Vagina (tissue), 2 donors: Measurements from ENCODE around the gene BCS1L.

Experiments
- POLR2A ChIP-seq, 2 donors: fragments of 450-650 bp; IDR thresholded peaks; one replicate each; pipeline ENCODE4 v1.6.1; 2017; ENCODE audit warnings: antibody characterized with exemption in 2 of 2, mild to moderate bottlenecking in 2 of 2, moderate library complexity in 2 of 2
- POLR2AphosphoS5 ChIP-seq, 2 donors: sonication (generic); formaldehyde crosslinking; IDR thresholded peaks; one replicate each; pipeline ENCODE4 v1.9.0; 2017; ENCODE audit warnings: antibody characterized with exemption in 2 of 2, mild to moderate bottlenecking in 2 of 2, low read depth in 1 of 2; ENCODE audit not compliant: insufficient read depth in 1 of 2
- TF ChIP-seq, protein P1 (sequence below), 3 experiments: fragments of 450-650 bp in 2 of 3; fragments of 200-600 bp in 1 of 3; sonication (generic) in 1 of 3; IDR thresholded peaks; one replicate each; pipeline ENCODE4 v1.5.1; 2017 to 2019; ENCODE audit warnings: antibody characterized with exemption in 3 of 3, mild to moderate bottlenecking in 2 of 3, moderate library complexity in 2 of 3

DNA sequence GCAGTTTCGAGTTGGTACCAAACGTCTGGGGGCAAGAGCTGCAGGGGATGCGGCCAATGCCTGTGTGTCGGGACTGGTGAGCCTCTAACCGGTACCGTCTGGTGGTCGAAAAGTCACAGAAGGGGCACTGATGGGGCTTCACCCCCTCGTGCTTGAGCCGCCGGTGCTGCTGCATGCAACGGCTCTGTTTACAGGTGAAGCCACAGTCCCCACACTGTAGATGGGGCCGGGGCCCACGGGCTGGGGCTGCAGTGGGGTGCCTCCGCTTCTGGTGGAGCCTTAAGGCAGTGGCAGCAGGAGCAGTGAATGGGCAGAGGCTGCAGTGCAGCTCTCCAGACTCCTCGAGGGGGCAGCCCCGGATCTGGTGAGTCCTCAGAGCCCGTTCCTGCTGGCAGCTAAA is 16.7 kb upstream of the BCS1L start:
- TF ChIP-seq, protein P1, sequence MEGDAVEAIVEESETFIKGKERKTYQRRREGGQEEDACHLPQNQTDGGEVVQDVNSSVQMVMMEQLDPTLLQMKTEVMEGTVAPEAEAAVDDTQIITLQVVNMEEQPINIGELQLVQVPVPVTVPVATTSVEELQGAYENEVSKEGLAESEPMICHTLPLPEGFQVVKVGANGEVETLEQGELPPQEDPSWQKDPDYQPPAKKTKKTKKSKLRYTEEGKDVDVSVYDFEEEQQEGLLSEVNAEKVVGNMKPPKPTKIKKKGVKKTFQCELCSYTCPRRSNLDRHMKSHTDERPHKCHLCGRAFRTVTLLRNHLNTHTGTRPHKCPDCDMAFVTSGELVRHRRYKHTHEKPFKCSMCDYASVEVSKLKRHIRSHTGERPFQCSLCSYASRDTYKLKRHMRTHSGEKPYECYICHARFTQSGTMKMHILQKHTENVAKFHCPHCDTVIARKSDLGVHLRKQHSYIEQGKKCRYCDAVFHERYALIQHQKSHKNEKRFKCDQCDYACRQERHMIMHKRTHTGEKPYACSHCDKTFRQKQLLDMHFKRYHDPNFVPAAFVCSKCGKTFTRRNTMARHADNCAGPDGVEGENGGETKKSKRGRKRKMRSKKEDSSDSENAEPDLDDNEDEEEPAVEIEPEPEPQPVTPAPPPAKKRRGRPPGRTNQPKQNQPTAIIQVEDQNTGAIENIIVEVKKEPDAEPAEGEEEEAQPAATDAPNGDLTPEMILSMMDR (IDR thresholded peaks at IDR 0.05) = no peak
- no peak for TF ChIP-seq POLR2A (IDR thresholded peaks at IDR 0.05)
- TF ChIP-seq POLR2AphosphoS5 (IDR thresholded peaks at IDR 0.05; ENCODE audit: insufficient read depth in 1 of 2, low read depth in 1 of 2) = no peak
